Activated T-cell treated with anti-CD3 and anti-CD28 coated beads, Interleukin-2, amount 50 U/mL, for 1 hour (primary cell): ENCODE results near the gene SEC24A.
"Not testable (repeated sequence)": the region's sequence is repeated elsewhere in the genome, so short reads cannot be mapped to it uniquely, and the experiment has no call there.

Source experiments
- DNase-seq: peaks from one replicate; pipeline ENCODE4 v3.0.0-alpha.2; 2020

The SEC24A gene

DNA sequence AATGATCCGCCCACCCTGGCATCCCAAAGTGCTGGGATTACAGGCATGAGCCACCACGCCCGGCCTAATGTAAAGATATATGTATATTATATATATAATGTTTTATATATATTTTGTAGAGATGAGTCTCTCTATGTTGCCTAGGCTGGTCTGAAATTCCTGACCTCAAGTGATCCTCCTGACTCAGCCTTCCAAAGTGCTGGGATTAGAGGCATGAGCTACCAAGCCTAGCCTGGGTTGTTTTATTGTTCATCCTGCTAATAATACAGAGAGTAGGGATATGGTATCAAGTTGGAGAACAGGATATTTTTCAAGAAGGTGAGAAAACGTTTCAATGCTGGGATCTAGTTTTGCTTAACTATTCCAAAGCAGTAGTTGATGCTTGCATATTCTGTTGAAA is 2.9 kb downstream of the SEC24A start:
- no peak for DNase-seq

DNA sequence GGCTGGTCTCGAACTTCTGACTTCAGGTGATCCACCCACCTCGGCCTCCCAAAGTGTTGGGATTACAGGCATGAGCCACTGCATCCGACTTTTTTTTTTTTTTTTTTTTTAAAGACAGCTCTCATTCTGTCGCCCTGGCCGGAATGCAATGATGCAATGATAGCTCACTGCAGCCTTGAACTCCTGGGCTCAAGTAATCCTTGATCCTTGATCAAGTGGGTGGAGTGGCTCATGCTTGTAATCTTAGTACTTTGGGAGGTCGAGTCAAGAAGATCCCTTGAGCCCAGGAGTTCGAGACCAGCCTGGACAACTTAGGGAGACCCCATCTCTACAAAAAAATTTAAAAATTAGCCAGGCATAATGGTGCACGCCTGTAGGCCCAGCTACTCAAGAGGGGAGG is 8.1 kb downstream of the SEC24A start:
- DNase-seq: no peak

- no peak for DNase-seq
Observed at GRCh38 chr5:134659456-134659855, 10.9 kb downstream of the SEC24A start.

- DNase-seq: no peak
Observed at GRCh38 chr5:134659922-134660321, 11.3 kb downstream of the SEC24A start.

- DNase-seq: no peak
Observed at GRCh38 chr5:134662971-134663370, 14.4 kb downstream of the SEC24A start.

GRCh38 chr5:134664448-134664847 is 15.9 kb downstream of the SEC24A start:
- no peak for DNase-seq

GRCh38 chr5:134673546-134673945 is 25.0 kb downstream of the SEC24A start:
- not testable (repeated sequence) for DNase-seq

DNA sequence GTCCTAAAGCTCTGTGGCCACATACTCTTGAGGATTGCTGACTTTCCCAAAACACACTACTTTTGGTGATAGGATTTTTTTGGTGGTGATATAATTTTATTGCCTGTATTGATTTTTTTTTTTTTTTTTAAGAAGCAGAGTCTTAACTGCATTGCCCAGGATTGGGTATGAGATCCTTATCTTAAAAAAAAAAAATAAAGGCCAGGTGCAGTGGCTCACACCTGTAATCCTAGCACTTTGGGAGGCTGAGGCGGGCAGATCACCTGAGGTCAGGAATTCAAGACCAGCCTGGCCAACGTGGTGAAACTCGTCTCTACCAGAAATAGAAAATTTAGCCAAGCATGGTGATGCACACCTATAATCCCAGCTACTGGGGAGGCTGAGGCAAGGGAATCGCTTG is 28.8 kb downstream of the SEC24A start:
- DNase-seq: not testable (repeated sequence)

- DNase-seq: not testable (repeated sequence)
Observed at GRCh38 chr5:134690144-134690543, 41.6 kb downstream of the SEC24A start.

- DNase-seq: no peak
Observed at GRCh38 chr5:134692722-134693121, 44.1 kb downstream of the SEC24A start.

- no peak for DNase-seq
Observed at GRCh38 chr5:134708301-134708700, 59.7 kb downstream of the SEC24A start.

- no peak for DNase-seq
Observed at GRCh38 chr5:134714120-134714519, 65.5 kb downstream of the SEC24A start.

DNA sequence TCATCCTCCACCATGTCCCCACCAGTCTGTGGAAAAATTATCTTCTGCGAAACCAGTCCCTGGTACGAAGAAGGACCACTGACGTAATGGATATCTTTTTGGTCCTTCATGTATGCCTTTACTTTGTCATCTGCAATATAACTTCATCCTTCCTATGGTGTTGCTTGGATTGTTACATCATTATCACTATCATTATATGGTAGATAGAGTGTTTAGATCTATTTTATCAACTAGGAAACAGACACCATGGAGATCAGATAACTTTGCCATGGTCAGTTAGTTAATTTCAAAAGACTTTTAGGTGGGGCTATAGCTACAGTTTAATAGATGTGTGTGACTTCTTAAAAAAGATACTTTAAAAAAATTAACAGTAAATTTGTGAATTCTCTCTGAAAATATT is 66.0 kb downstream of the SEC24A start:
- no peak for DNase-seq

DNA sequence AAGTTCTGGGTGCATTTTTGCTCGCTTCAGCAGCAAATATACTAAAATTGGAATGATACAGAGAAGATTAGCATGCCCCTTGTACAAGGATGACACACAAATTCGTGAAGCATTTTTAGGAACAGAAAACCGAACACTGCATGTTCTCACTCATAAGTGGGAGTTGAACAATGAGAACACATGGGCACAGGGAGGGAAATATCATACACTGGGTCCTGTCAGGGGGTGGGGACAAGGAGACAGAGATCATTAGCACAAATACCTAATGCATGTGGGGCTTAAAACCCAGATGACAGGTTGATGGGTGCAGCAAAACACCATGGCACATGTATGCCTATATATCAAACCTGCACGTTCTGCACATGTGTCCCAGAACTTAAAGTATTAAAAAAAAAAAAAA is 66.9 kb downstream of the SEC24A start:
- DNase-seq: not testable (repeated sequence)

DNA sequence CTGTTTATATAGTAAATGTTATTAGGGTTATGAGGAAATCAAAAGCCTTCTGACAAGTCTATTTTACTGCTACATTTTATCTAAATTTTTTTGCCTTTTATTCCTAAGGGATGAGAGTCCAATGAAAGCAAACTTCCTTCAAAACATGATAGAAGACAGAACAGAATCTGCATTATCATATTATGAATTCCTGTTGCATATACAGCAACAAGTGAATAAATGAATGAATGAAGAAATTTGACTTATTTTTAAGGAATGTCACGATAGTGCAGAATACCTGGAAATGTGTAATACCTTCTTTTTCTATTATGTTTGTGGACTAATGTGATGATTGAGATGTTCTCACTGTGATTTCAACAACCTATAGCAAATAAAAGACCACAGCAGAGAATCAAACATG is 76.3 kb downstream of the SEC24A start:
- DNase-seq: no peak

DNA sequence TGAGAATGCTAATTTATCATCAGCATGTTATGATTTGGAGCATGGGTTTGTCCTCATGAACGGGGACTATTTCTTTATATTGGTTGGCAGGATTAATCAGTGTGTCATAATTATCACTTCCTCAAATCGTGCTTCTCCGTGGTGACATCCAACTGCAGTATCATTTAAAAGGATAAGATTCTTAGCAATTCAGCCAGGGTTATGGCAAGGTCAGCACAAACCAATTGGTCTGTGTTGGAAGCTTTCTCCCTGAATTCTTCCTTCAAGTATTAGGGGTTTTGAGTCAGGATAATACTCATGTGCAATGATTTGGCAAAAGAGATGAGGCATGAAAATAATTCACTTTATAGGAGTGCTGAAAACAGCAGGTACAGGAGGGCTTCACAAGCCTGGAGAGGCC is 84.2 kb downstream of the SEC24A start:
- DNase-seq: no peak

- no peak for DNase-seq
Observed at GRCh38 chr5:134735243-134735642, 86.7 kb downstream of the SEC24A start.

GRCh38 chr5:134736173-134736812 is 87.7 kb downstream of the SEC24A start:
- DNase-seq: no peak

- peak; percentile 97 for DNase-seq
Observed at GRCh38 chr5:134738133-134738962, 89.8 kb downstream of the SEC24A start, which contains the start of gene CAMLG. Gene CAMLG (plus strand): TSS chr5:134738548. CDS start chr5:134738621, 73 bp downstream.

DNA sequence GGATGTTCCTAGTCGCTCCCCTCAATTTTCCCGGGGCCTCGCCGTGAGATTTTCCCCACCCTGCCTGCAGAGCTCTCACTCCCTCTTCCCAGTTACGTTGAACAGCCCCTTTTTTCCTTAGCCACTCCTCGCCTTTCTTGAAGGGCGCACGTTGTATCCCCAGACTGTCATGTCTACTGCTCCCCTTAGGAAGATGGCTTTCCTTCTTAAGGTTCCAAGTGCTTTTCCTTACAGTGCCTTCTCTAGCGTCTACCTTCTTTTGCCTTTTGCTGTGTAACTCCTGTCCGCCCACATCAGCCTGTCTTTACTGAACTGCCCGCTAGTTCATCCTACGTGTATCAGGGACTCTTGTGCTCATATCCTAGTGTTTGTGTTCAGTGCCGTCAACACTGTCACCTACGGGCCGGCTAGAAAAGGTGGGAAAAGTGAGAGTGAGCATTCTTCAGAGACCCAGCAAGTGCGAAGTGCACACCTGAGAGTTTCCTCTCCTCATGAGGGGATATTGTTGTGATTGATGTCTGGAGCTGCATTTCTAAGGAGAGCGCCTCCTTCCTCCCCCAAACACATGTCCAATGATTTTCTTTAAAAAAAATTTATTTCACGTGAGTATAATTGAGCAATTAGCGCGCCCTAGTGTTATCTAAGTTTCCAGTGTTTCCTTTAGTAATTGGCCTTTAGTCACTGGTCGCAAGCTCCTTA is 90.5 kb downstream of the SEC24A start:
- peak; percentile 37 for DNase-seq

DNA sequence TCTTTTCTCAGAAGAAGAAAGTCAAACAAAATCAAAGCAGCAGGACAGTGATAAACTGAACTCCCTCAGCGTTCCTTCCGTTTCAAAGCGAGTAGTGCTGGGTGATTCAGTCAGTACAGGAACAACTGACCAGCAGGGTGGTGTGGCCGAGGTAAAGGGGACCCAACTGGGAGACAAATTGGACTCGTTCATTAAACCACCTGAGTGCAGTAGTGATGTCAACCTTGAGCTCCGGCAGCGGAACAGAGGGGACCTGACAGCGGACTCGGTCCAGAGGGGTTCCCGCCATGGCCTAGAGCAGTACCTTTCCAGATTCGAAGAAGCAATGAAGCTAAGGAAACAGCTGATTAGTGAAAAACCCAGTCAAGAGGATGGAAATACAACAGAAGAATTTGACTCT is 92.5 kb downstream of the SEC24A start:
- DNase-seq: no peak

- no peak for DNase-seq
Observed at GRCh38 chr5:134742134-134742533, 93.5 kb downstream of the SEC24A start.

DNA sequence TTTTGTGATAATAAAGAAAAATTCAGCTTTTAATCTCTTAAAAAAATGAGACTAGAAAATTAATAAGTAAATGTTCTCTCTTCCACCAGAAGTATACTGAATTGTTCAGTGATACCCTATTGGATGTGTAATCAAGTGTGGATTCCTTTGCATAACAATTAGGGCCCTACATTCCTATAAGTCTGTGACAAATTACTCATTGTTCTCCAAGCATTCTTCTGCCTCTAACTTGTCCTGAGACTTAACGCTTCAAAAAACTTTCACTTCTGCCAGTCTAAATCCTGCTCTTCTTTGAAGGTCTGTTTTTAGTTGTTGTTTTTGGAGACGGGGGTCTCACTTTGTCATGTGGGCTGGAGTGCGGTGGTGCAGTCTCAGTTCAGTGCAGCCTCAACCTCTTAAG is 100.8 kb downstream of the SEC24A start:
- no peak for DNase-seq

DNA sequence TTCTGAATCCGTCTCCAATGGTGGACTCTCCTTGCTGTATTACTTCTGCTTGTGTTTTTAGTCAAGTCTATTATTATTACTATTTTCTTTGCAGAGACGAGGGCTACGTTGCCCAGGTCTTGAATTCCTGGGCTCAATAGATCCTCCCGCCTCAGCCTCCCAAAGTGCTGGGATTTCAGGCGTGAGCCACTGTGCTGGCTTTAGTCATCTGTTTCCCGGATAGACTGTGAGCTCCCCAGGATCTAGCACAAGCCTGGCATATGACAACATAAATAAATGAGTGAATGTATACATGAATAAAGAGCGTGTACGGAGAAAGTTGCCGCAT is 109.6 kb downstream of the SEC24A start:
- no peak for DNase-seq
